Natural killer cell treated with Interleukin-12 subunit alpha and Interleukin-12 subunit beta and Interleukin-15 and Interleukin-18, amount 100 ng/mL, for 72 hours (primary cell): Measurements from ENCODE around the gene DPY30. TPM values are rescaled to one million over a fixed set of nuclear protein-coding genes. Genes with fewer than 3 reads are reported as not detected.

ENCODE experiments used
- ATAC-seq, 2 donors: fragments of 150-1000 bp; cut with Tn5 transposase in 1 of 2; sonication (Bioruptor Pico), chemical (Tn5 transposase) in 1 of 2; 2 replicates each; pipeline ENCODE4 v1.10.0; 2021
- DNase-seq: peaks from one replicate; pipeline ENCODE4 v3.0.0; 2022; ENCODE audit warnings: low spot score
- H3K27ac Mint-ChIP-seq, 2 donors: 1 replicate in 1 of 2; 2 replicates in 1 of 2; pipeline ENCODE4 v1.8.0; 2022; ENCODE audit warnings: mixed read lengths in 2 of 2, mild to moderate bottlenecking in 1 of 2, moderate library complexity in 1 of 2
- H3K27me3 Mint-ChIP-seq, 2 donors: 1 replicate in 1 of 2; 2 replicates in 1 of 2; pipeline ENCODE4 v1.8.0; 2022; ENCODE audit warnings: mixed read lengths in 2 of 2
- H3K36me3 Mint-ChIP-seq: one replicate; pipeline ENCODE4 v1.8.0; 2022; ENCODE audit warnings: mixed read lengths
- H3K4me1 Mint-ChIP-seq, 2 donors: 1 replicate in 1 of 2; 2 replicates in 1 of 2; pipeline ENCODE4 v1.8.0; 2022; ENCODE audit warnings: low read depth in 2 of 2, mixed read lengths in 2 of 2, mild to moderate bottlenecking in 1 of 2
- H3K4me3 Mint-ChIP-seq: one replicate; pipeline ENCODE4 v1.8.0; 2022; ENCODE audit warnings: mixed read lengths
- H3K9me3 Mint-ChIP-seq: 2 replicates; pipeline ENCODE4 v1.8.0; 2022; ENCODE audit warnings: mixed read lengths
- total RNA-seq, 2 donors: library from RNA; stranded (reverse); gene quantifications; one replicate each; pipeline ENCODE4 v1.2.3, GENCODE V29; 2022

Gene DPY30
- total RNA-seq, 2 donors from 2014 or later: 40.4 to 58.8 TPM

- Mint-ChIP-seq H3K4me1 (peaks cover 24 to 29% of the 10 kb centered on the region in 2 donors), H3K27me3 (no peaks in the 10 kb centered on the region), H3K36me3 (no peaks in the 10 kb centered on the region), H3K4me3 (no peak overlapping the region), H3K27ac (no peak overlapping the region), H3K9me3 (no peaks in the 10 kb centered on the region)
- ATAC-seq: no peak
- no peak for DNase-seq
These were observed 61.2 kb downstream of the DPY30 start for GRCh38 chr2:31978436-31978835.

Other genes starting within 250 kb of the DPY30 start
- 10 to 100 TPM; 68.1 to 69.1 TPM for gene MEMO1, start 28.8 kb downstream of the DPY30 start, total RNA-seq
- 10 to 100 TPM; 16.6 to 18.2 TPM for gene SPAST, start 23.8 kb upstream of the DPY30 start, total RNA-seq
- 10 to 100 TPM; 19.4 to 28.9 TPM for gene SLC30A6, start 126.1 kb upstream of the DPY30 start, total RNA-seq
- gene NLRC4, start 225.1 kb upstream of the DPY30 start, total RNA-seq: not detected
- gene YIPF4, start 238.1 kb upstream of the DPY30 start, total RNA-seq: 10 to 100 TPM; 21.0 to 36.8 TPM